A673 (cell line): ENCODE data around the gene BAG2.

Source experiments
- CTCF ChIP-seq: fragments of 300-800, 200-600 bp; sonication (generic); conservative IDR thresholded peaks from 2 replicates; pipeline ENCODE4 v1.5.1; 2017; ENCODE audit warnings: low read depth, mild to moderate bottlenecking, antibody characterized with exemption, low read length, moderate library complexity, mixed read lengths
- EZH2 ChIP-seq: fragments of 200-600 bp; sonication (generic); IDR thresholded peaks from 2 replicates; pipeline ENCODE4 v1.6.1; 2017; ENCODE audit warnings: borderline replicate concordance, low read depth, mild to moderate bottlenecking, mixed read lengths, antibody characterized with exemption, low read length; ENCODE audit not compliant: poor library complexity, severe bottlenecking

- no peak for TF ChIP-seq CTCF
- TF ChIP-seq EZH2 = no peak
Measured at GRCh38 chr6:57138026-57138425, 34.1 kb upstream of the BAG2 start.
